PC-9 (cell line): ENCODE results near the gene PPIL4. TPM values are rescaled to one million over a fixed set of nuclear protein-coding genes. Genes with fewer than 3 reads are reported as not detected.

Source experiments
- BruUV-seq: library from RNA; stranded (reverse); fragments of 400-500 nt; replicated peaks from 2 replicates; lab custom pipeline; 2021; lab: Mats Ljungman, UMichigan
- CTCF ChIA-PET: fragments of 300-600 bp; sonication (Branson Sonifier 250); formaldehyde crosslinking; loops from one replicate; lab custom pipeline; 2022; ENCODE audit warnings: antibody characterized with exemption; lab: Charles Lee
- POLR2A ChIA-PET: fragments of 300-600 bp; sonication (Branson Sonifier 250); formaldehyde crosslinking; loops from one replicate; lab custom pipeline; 2022; ENCODE audit warnings: antibody characterized with exemption; ENCODE audit not compliant: unreplicated experiment; lab: Charles Lee
- DNase-seq, 2 experiments: peaks; one replicate each; pipeline versions ENCODE4 v3.0.0 to v3.0.0-alpha.2; 2015 to 2022; ENCODE audit warnings: mixed read lengths in 1 of 2
- H2AFZ ChIP-seq: fragments of 200-600 bp; sonication (generic); 2 replicates; pipeline ENCODE4 v1.8.1; 2017; ENCODE audit warnings: antibody characterized with exemption
- H3F3A ChIP-seq: fragments of 200-600 bp; sonication (generic); 2 replicates; pipeline ENCODE4 v1.8.1; 2017; ENCODE audit warnings: antibody characterized with exemption, mild to moderate bottlenecking, low read depth; ENCODE audit not compliant: insufficient read depth
- H3K27ac ChIP-seq: fragments of 200-600 bp; sonication (generic); 2 replicates; pipeline ENCODE4 v1.6.1; 2016; ENCODE audit warnings: mixed run types
- H3K27me3 ChIP-seq: fragments of 200-600 bp; sonication (generic); 2 replicates; pipeline ENCODE4 v1.6.1; 2016; ENCODE audit warnings: low read depth, mixed run types; ENCODE audit not compliant: insufficient read depth
- H3K36me3 ChIP-seq: fragments of 200-600 bp; sonication (generic); 2 replicates; pipeline ENCODE4 v1.6.1; 2016; ENCODE audit warnings: low read depth, mixed run types
- H3K4me1 ChIP-seq: fragments of 200-600 bp; sonication (generic); replicated peaks from 2 replicates; pipeline ENCODE4 v1.6.1; 2016; ENCODE audit warnings: mixed run types; ENCODE audit not compliant: insufficient read depth
- H3K4me2 ChIP-seq: fragments of 200-600 bp; sonication (generic); 2 replicates; pipeline ENCODE4 v1.6.1; 2017; ENCODE audit warnings: mixed run types
- H3K4me3 ChIP-seq: fragments of 200-600 bp; sonication (generic); 2 replicates; pipeline ENCODE4 v1.6.1; 2016; ENCODE audit warnings: mixed run types
- H3K79me2 ChIP-seq: fragments of 200-600 bp; sonication (generic); 2 replicates; pipeline ENCODE4 v1.6.1; 2017; ENCODE audit warnings: low read depth, mixed run types
- H3K9me2 ChIP-seq: fragments of 200-600 bp; sonication (generic); 2 replicates; pipeline ENCODE4 v1.8.1; 2017; ENCODE audit warnings: mild to moderate bottlenecking; ENCODE audit not compliant: insufficient read depth
- H3K9me3 ChIP-seq: fragments of 200-600 bp; sonication (generic); 2 replicates; pipeline ENCODE4 v1.8.1; 2016; ENCODE audit warnings: low read depth; ENCODE audit not compliant: insufficient read depth
- H4K20me1 ChIP-seq: fragments of 200-600 bp; sonication (generic); 2 replicates; pipeline ENCODE4 v1.8.1; 2017; ENCODE audit not compliant: insufficient read depth
- EZH2 ChIP-seq: fragments of 200-600 bp; sonication (generic); IDR thresholded peaks from 2 replicates; pipeline ENCODE4 v1.8.0; 2017; ENCODE audit warnings: antibody characterized with exemption, low read depth
- intact Hi-C: fragments of 100-400 bp; cut with micrococcal nuclease; formaldehyde crosslinking; loops from one replicate; pipeline ENCODE4 v1.10.0; 2022; ENCODE audit not compliant: unreplicated experiment
- total RNA-seq: library from RNA; stranded (reverse); gene quantifications from 2 replicates; pipeline ENCODE4 v1.2.3, GENCODE V29; 2021
- TF ChIP-seq, protein P1 (sequence below): fragments of 200-600 bp; sonication (generic); conservative IDR thresholded peaks from 2 replicates; pipeline ENCODE4 v1.6.1; 2017; ENCODE audit warnings: mixed run types, antibody characterized with exemption, mild to moderate bottlenecking, moderate library complexity

PPIL4 gene
- total RNA-seq, 1 experiment from 2014 or later: 13.5 TPM

GRCh38 chr6:149493761-149494320 is 52.0 kb downstream of the PPIL4 start:
- Histone ChIP-seq H3K27me3 (no peaks in the 10 kb centered on the region), H2AFZ (no peak overlapping the region), H3K4me1 (no peaks in the 10 kb centered on the region), H3F3A (no peaks in the 10 kb centered on the region), H4K20me1 (no peaks in the 10 kb centered on the region), H3K36me3 (no peaks in the 10 kb centered on the region), H3K27ac (no peak overlapping the region), H3K79me2 (no peaks in the 10 kb centered on the region), H3K9me2 (no peaks in the 10 kb centered on the region), H3K4me3 (no peak overlapping the region), H3K4me2 (no peak overlapping the region), H3K9me3 (0 out of 2 replicates have a peak, but pooled peaks cover 2% of the 10 kb centered on the region)
- TF ChIP-seq, protein P1, sequence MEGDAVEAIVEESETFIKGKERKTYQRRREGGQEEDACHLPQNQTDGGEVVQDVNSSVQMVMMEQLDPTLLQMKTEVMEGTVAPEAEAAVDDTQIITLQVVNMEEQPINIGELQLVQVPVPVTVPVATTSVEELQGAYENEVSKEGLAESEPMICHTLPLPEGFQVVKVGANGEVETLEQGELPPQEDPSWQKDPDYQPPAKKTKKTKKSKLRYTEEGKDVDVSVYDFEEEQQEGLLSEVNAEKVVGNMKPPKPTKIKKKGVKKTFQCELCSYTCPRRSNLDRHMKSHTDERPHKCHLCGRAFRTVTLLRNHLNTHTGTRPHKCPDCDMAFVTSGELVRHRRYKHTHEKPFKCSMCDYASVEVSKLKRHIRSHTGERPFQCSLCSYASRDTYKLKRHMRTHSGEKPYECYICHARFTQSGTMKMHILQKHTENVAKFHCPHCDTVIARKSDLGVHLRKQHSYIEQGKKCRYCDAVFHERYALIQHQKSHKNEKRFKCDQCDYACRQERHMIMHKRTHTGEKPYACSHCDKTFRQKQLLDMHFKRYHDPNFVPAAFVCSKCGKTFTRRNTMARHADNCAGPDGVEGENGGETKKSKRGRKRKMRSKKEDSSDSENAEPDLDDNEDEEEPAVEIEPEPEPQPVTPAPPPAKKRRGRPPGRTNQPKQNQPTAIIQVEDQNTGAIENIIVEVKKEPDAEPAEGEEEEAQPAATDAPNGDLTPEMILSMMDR: no peak
- no peak for TF ChIP-seq EZH2
- POLR2A ChIA-PET: no interaction called here
- no TSS peak for BruUV-seq
- CTCF ChIA-PET: interaction anchor here (0.6 kb wide), 1 partner anchor 169 kb away, joined by 3 read pairs; no protein-coding TSS in a partner anchor
- intact Hi-C loops: no loop called here
- DNase-seq: peak in 1 of 2 experiments; percentile 44

DNA sequence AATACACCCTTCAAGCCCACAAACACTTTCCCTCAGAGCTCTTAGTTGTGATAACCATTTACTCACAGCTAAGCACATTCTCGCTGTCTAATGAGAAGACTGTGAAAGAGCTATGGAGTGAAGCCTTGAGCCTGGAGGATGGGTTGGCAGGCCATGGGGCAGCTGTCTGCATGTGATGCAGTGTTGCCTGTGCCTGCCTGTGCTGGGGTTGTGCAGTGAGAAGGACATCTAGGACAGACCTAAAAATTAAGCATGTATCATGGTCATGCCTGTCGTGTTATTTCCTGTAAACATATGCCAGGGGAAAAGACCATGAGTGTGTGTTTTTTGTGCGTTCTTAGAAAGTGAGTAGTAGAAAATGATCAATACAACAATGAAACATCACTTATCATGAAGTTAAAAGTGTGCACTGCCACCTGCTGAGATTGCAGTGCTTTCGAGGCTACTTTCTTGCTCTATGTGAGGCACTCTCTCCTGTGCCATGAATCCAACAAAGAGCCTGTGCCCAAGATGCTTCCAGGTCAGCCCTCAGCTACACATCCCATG is 53.0 kb downstream of the PPIL4 start:
- intact Hi-C loops: no loop called here
- no peaks in the 10 kb centered on the region for H3K9me2 ChIP-seq
- no peak for TF ChIP-seq EZH2
- TF ChIP-seq, protein P1: no peak
- H3F3A ChIP-seq: no peaks in the 10 kb centered on the region
- H2AFZ ChIP-seq: no peak overlapping the region
- no peaks in the 10 kb centered on the region for H3K79me2 ChIP-seq
- ChIA-PET POLR2A (no interaction called here), CTCF (no interaction called here)
- H4K20me1 ChIP-seq: no peaks in the 10 kb centered on the region
- H3K36me3 ChIP-seq: no peaks in the 10 kb centered on the region
- no peaks in the 10 kb centered on the region for H3K4me1 ChIP-seq
- no peaks in the 10 kb centered on the region for H3K9me3 ChIP-seq
- H3K27me3 ChIP-seq: no peaks in the 10 kb centered on the region
- H3K4me2 ChIP-seq: no peak overlapping the region
- BruUV-seq: no TSS peak
- no peak overlapping the region for H3K4me3 ChIP-seq
- no peak for DNase-seq
- no peak overlapping the region for H3K27ac ChIP-seq

DNA sequence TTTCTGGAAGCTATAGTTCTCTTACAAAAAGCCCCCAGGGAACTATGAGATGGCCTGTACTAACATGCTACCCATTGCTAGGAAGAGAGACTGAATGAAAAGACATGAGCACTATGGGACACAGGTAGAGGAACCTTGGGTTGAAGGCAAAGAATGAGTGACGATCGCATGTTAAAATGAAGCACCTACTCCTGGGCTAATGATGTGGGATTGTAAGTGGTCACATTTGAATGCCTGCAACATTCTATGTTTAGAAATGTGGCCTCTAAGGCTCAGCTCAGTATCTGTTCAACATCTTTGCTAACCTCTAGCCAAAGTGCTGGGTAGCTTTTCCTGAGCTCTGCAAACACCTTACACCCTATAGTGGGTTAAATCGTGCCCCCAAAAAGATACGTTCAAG is 55.9 kb downstream of the PPIL4 start:
- no peaks in the 10 kb centered on the region for H3K9me3 ChIP-seq
- H3K9me2 ChIP-seq: no peaks in the 10 kb centered on the region
- H3K27me3 ChIP-seq: no peaks in the 10 kb centered on the region
- no TSS peak for BruUV-seq
- POLR2A ChIA-PET: no interaction called here
- no peak overlapping the region for H3K4me3 ChIP-seq
- 0 out of 2 replicates have a peak, but pooled peaks cover 3% of the 10 kb centered on the region for H3K4me1 ChIP-seq
- TF ChIP-seq, protein P1: no peak
- no peak for TF ChIP-seq EZH2
- no peaks in the 10 kb centered on the region for H3K36me3 ChIP-seq
- no peak overlapping the region for H3K27ac ChIP-seq
- no peak overlapping the region for H3K4me2 ChIP-seq
- intact Hi-C loops: no loop called here
- H2AFZ ChIP-seq: no peak overlapping the region
- H4K20me1 ChIP-seq: no peaks in the 10 kb centered on the region
- CTCF ChIA-PET: interaction anchor here (0.7 kb wide), 1 partner anchor 27 kb away, joined by 3 read pairs; no protein-coding TSS in a partner anchor
- H3F3A ChIP-seq: no peaks in the 10 kb centered on the region
- no peaks in the 10 kb centered on the region for H3K79me2 ChIP-seq
- DNase-seq: no peak
